Central memory CD8-positive, alpha-beta T cell (primary cell): ENCODE measurements around the gene LMX1A.

ENCODE experiments used
- ATAC-seq: fragments of 150-1000 bp; cut with Tn5 transposase; replicated peaks from 2 replicates; pipeline ENCODE4 v1.10.0; 2022; ENCODE audit warnings: mild to moderate bottlenecking, moderate FRiP score, moderate number of reproducible peaks; ENCODE audit not compliant: poor library complexity, severe bottlenecking; ENCODE audit errors: extremely low read depth
- DNase-seq, 2 donors: peaks; one replicate each; pipeline ENCODE4 v3.0.0; 2021; ENCODE audit warnings: low spot score in 2 of 2
- H3K27ac Mint-ChIP-seq: one replicate; pipeline ENCODE4 v1.8.0; 2022; ENCODE audit warnings: low read depth, mild to moderate bottlenecking, moderate library complexity, mixed read lengths
- H3K27me3 Mint-ChIP-seq: one replicate; pipeline ENCODE4 v1.8.0; 2022; ENCODE audit warnings: mixed read lengths
- H3K36me3 Mint-ChIP-seq: one replicate; pipeline ENCODE4 v1.8.0; 2022; ENCODE audit warnings: mild to moderate bottlenecking, moderate library complexity, mixed read lengths; ENCODE audit not compliant: insufficient read depth
- H3K4me1 Mint-ChIP-seq: one replicate; pipeline ENCODE4 v1.8.0; 2022; ENCODE audit warnings: mixed read lengths
- H3K4me3 Mint-ChIP-seq: one replicate; pipeline ENCODE4 v1.8.0; 2022; ENCODE audit warnings: mild to moderate bottlenecking, moderate library complexity, mixed read lengths
- H3K9me3 Mint-ChIP-seq: one replicate; pipeline ENCODE4 v1.8.0; 2022; ENCODE audit warnings: mixed read lengths

Gene LMX1A

GRCh38 chr1:165300400-165300903, 56.1 kb downstream of the LMX1A start:
- no peaks in the 10 kb centered on the region for H3K4me1 Mint-ChIP-seq
- H3K36me3 Mint-ChIP-seq, result peaks cover 3% of the 10 kb centered on the region
- no peak overlapping the region for H3K27ac Mint-ChIP-seq
- no peak for DNase-seq
- ATAC-seq, result no peak
- no peak overlapping the region for H3K4me3 Mint-ChIP-seq
- H3K9me3 Mint-ChIP-seq, result no peaks in the 10 kb centered on the region
- peaks cover 30% of the 10 kb centered on the region for H3K27me3 Mint-ChIP-seq

- Mint-ChIP-seq H3K4me3 (no peak overlapping the region), H3K36me3 (peaks cover 3% of the 10 kb centered on the region), H3K4me1 (no peaks in the 10 kb centered on the region), H3K27me3 (peaks cover 16% of the 10 kb centered on the region), H3K27ac (no peak overlapping the region), H3K9me3 (no peaks in the 10 kb centered on the region)
- DNase-seq, result no peak
- no peak for ATAC-seq
Observed at GRCh38 chr1:165298203-165298820, 58.2 kb downstream of the LMX1A start.

GRCh38 chr1:165296205-165296604, 60.3 kb downstream of the LMX1A start:
- Mint-ChIP-seq H3K36me3 (peaks cover 3% of the 10 kb centered on the region), H3K4me1 (no peaks in the 10 kb centered on the region), H3K4me3 (no peak overlapping the region), H3K27ac (no peak overlapping the region), H3K27me3 (peaks cover 16% of the 10 kb centered on the region), H3K9me3 (no peaks in the 10 kb centered on the region)
- ATAC-seq, result no peak
- no peak for DNase-seq

GRCh38 chr1:165290148-165290547, 66.4 kb downstream of the LMX1A start:
- Mint-ChIP-seq H3K27me3 (peaks cover 35% of the 10 kb centered on the region), H3K27ac (no peak overlapping the region), H3K4me1 (no peaks in the 10 kb centered on the region), H3K4me3 (no peak overlapping the region), H3K36me3 (no peaks in the 10 kb centered on the region), H3K9me3 (no peaks in the 10 kb centered on the region)
- DNase-seq (no peak), ATAC-seq (no peak)

GRCh38 chr1:165289556-165289955, 67.0 kb downstream of the LMX1A start:
- Mint-ChIP-seq H3K4me1 (no peaks in the 10 kb centered on the region), H3K4me3 (no peak overlapping the region), H3K9me3 (no peaks in the 10 kb centered on the region), H3K36me3 (no peaks in the 10 kb centered on the region), H3K27ac (no peak overlapping the region), H3K27me3 (peaks cover 41% of the 10 kb centered on the region)
- ATAC-seq (no peak), DNase-seq (no peak)

- H3K4me1 Mint-ChIP-seq, result no peaks in the 10 kb centered on the region
- no peak overlapping the region for H3K27ac Mint-ChIP-seq
- peaks cover 51% of the 10 kb centered on the region for H3K27me3 Mint-ChIP-seq
- DNase-seq (no peak), ATAC-seq (no peak)
- no peaks in the 10 kb centered on the region for H3K9me3 Mint-ChIP-seq
- no peak overlapping the region for H3K4me3 Mint-ChIP-seq
- H3K36me3 Mint-ChIP-seq, result no peaks in the 10 kb centered on the region
Observed at GRCh38 chr1:165288350-165289120, 68.0 kb downstream of the LMX1A start.

GRCh38 chr1:165287781-165288180, 68.7 kb downstream of the LMX1A start:
- no peak overlapping the region for H3K27ac Mint-ChIP-seq
- no peak overlapping the region for H3K4me3 Mint-ChIP-seq
- ATAC-seq (no peak), DNase-seq (no peak)
- H3K4me1 Mint-ChIP-seq, result no peaks in the 10 kb centered on the region
- H3K9me3 Mint-ChIP-seq, result no peaks in the 10 kb centered on the region
- no peaks in the 10 kb centered on the region for H3K36me3 Mint-ChIP-seq
- H3K27me3 Mint-ChIP-seq, result peaks cover 59% of the 10 kb centered on the region

GRCh38 chr1:165287329-165287728, 69.2 kb downstream of the LMX1A start:
- no peak for ATAC-seq
- Mint-ChIP-seq H3K36me3 (no peaks in the 10 kb centered on the region), H3K4me1 (no peaks in the 10 kb centered on the region), H3K4me3 (no peak overlapping the region), H3K27me3 (peaks cover 64% of the 10 kb centered on the region), H3K27ac (no peak overlapping the region), H3K9me3 (no peaks in the 10 kb centered on the region)
- no peak for DNase-seq

GRCh38 chr1:165284454-165284853, 72.1 kb downstream of the LMX1A start:
- H3K4me1 Mint-ChIP-seq, result no peaks in the 10 kb centered on the region
- H3K27ac Mint-ChIP-seq, result no peak overlapping the region
- DNase-seq, result no peak
- H3K36me3 Mint-ChIP-seq, result no peaks in the 10 kb centered on the region
- no peak overlapping the region for H3K4me3 Mint-ChIP-seq
- H3K9me3 Mint-ChIP-seq, result no peaks in the 10 kb centered on the region
- H3K27me3 Mint-ChIP-seq, result peaks cover 74% of the 10 kb centered on the region
- no peak for ATAC-seq

GRCh38 chr1:165281207-165281901, 75.2 kb downstream of the LMX1A start:
- DNase-seq (no peak), ATAC-seq (no peak)
- H3K4me1 Mint-ChIP-seq, result no peaks in the 10 kb centered on the region
- no peaks in the 10 kb centered on the region for H3K36me3 Mint-ChIP-seq
- peaks cover 51% of the 10 kb centered on the region for H3K27me3 Mint-ChIP-seq
- no peak overlapping the region for H3K4me3 Mint-ChIP-seq
- H3K9me3 Mint-ChIP-seq, result no peaks in the 10 kb centered on the region
- no peak overlapping the region for H3K27ac Mint-ChIP-seq

- Mint-ChIP-seq H3K4me1 (no peaks in the 10 kb centered on the region), H3K27me3 (peaks cover 36% of the 10 kb centered on the region), H3K4me3 (no peak overlapping the region), H3K9me3 (no peaks in the 10 kb centered on the region), H3K36me3 (no peaks in the 10 kb centered on the region), H3K27ac (no peak overlapping the region)
- DNase-seq (no peak), ATAC-seq (no peak)
Observed at GRCh38 chr1:165279882-165280281, 76.6 kb downstream of the LMX1A start.

GRCh38 chr1:165276314-165276713, 80.2 kb downstream of the LMX1A start:
- Mint-ChIP-seq H3K9me3 (no peaks in the 10 kb centered on the region), H3K36me3 (no peaks in the 10 kb centered on the region), H3K4me1 (no peaks in the 10 kb centered on the region), H3K27ac (no peak overlapping the region), H3K27me3 (peaks cover 17% of the 10 kb centered on the region), H3K4me3 (no peak overlapping the region)
- DNase-seq, result no peak
- no peak for ATAC-seq
